ENCODE data around the gene GFI1.

The GFI1 gene

DNA sequence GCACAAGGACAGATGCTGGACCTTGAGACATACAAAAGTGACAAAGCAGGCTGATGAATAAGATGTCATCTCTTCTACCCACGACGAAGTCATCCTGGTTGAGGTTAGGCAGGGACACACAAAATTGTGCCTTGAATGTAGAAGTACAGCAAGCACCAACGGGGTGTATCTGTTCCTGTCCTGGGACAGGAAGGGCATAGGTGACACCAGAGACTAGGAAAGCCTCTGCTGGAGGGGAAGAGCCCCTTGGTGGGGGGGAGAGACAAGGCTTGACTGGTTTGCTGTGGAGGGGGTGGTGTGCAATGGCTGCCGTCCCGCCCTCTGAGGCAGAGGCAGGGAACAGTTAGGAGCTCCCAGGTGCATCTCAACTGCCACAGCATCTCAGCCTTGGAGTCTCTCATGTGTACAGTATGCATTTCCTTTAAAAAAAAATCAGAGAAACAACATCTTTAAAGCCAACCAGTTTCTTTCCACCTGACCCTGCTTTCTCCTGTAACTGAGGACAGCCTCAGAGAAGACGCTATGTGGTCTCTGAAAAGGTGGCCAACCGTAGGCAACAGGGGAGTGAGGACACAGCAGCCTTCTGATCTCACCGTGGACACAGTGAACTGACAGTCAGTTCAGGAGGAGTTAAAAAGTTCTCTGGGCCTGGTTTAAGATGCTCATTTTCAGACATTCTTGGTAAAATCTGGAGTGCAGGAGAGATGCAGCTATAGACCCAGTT is 17.7 kb upstream of the GFI1 start:
- Histone ChIP-seq H3K9ac (ENCODE audit: low read depth, low read length) (no peak overlapping the region), H3K4me3 (ENCODE audit: low read depth, low read length) (no peak overlapping the region), H3K4me1 (ENCODE audit: control insufficient read depth, insufficient read depth, low read length) (no peaks in the 10 kb centered on the region), H3K36me3 (ENCODE audit: control insufficient read depth, insufficient read depth, low read length) (no peaks in the 10 kb centered on the region), H3K27me3 (ENCODE audit: control insufficient read depth, insufficient read depth, low read length) (no peaks in the 10 kb centered on the region), H3K9me3 (ENCODE audit: control insufficient read depth, insufficient read depth, low read length) (no peaks in the 10 kb centered on the region), H3K27ac (ENCODE audit: low read depth, low read length) (no peak overlapping the region)

DNA sequence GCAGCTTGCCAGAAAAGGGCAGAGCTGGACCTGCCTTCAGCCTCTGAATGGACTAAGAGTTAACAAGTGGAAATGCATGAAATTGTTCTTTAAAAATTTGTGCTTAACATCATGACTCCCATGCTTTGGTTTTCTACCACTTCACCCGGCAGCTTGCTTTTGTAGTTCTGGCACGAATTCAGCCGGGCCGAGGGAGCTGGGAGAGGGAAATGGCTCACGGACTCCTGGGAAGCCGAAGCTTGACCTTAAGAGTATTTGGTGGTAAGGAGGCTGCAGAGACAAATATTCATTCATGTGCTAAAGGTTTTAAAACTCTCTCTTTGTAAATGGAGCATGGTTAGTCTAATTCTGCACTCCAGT is 17.2 kb upstream of the GFI1 start:
- Histone ChIP-seq H3K9ac (ENCODE audit: low read depth, low read length) (no peak overlapping the region), H3K27me3 (ENCODE audit: control insufficient read depth, insufficient read depth, low read length) (no peaks in the 10 kb centered on the region), H3K4me1 (ENCODE audit: control insufficient read depth, insufficient read depth, low read length) (no peaks in the 10 kb centered on the region), H3K27ac (ENCODE audit: low read depth, low read length) (no peak overlapping the region), H3K4me3 (ENCODE audit: low read depth, low read length) (no peak overlapping the region), H3K9me3 (ENCODE audit: control insufficient read depth, insufficient read depth, low read length) (no peaks in the 10 kb centered on the region), H3K36me3 (ENCODE audit: control insufficient read depth, insufficient read depth, low read length) (no peaks in the 10 kb centered on the region)

DNA sequence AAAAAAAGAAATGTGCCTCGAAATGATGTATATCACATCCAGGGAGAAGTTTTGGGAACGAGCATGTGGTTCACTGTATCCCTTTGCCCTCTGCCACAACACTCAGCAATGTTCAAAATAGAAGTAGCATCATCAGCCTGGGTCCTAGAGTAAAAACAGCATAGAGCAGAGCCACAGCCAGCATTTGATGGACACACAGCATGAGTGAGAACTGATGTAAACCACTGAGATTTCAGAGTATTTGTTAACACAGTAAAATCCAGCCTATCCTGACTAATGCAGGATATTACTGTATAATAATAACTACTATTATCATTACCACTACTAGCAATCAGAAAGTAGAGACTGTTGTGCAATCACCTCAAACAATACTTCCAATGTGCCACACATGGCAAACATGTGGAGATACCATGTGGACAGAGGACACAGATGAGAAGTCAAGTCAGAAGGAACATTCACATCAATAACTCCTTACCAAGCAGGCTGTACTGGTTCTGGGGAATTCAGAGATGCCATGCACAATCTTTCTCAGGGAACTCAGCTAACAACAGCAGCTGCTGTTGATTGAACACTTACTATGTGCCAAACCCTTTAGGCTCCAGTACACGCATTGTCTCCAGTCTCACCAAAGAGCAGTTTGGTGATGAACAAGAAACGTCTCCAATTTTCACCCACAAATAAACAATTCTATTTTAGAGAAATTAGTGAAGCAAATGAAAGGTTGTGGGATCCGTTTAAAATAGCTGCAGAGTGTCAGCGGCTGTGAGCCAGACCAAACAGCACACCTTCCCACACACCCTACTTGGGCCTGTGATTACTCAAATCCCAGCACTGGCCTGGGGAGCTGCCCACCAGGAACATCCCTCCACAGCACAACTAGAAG is 16.6 kb upstream of the GFI1 start:
- H3K9me3 ChIP-seq (ENCODE audit: control insufficient read depth, insufficient read depth, low read length): no peaks in the 10 kb centered on the region
- H3K4me1 ChIP-seq (ENCODE audit: control insufficient read depth, insufficient read depth, low read length): no peaks in the 10 kb centered on the region
- no peak overlapping the region for H3K9ac ChIP-seq (ENCODE audit: low read depth, low read length)
- H3K27me3 ChIP-seq (ENCODE audit: control insufficient read depth, insufficient read depth, low read length): no peaks in the 10 kb centered on the region
- no peak overlapping the region for H3K27ac ChIP-seq (ENCODE audit: low read depth, low read length)
- no peak overlapping the region for H3K4me3 ChIP-seq (ENCODE audit: low read depth, low read length)
- no peaks in the 10 kb centered on the region for H3K36me3 ChIP-seq (ENCODE audit: control insufficient read depth, insufficient read depth, low read length)

DNA sequence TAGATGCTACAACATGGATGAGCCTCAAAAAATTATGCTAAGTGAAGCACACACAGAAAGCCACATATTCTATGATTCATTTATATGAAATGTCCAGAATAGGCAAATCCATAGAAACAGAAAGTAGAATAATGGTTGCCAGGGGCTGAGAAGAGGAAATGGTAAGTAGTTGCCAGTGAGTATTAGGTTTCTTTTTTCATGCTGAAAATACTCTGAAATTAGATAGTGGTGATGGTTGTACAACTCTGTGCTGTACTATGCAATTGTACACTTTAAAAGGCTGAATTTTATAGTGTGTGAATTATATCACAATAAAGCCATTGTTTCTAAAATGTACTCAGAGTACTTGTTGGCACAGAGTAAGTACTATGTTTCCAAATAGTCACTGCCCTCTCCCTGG is 15.5 kb upstream of the GFI1 start:
- Histone ChIP-seq H3K9me3 (ENCODE audit: control insufficient read depth, insufficient read depth, low read length) (no peaks in the 10 kb centered on the region), H3K27me3 (ENCODE audit: control insufficient read depth, insufficient read depth, low read length) (no peaks in the 10 kb centered on the region), H3K9ac (ENCODE audit: low read depth, low read length) (no peak overlapping the region), H3K4me1 (ENCODE audit: control insufficient read depth, insufficient read depth, low read length) (no peaks in the 10 kb centered on the region), H3K27ac (ENCODE audit: low read depth, low read length) (no peak overlapping the region), H3K36me3 (ENCODE audit: control insufficient read depth, insufficient read depth, low read length) (no peaks in the 10 kb centered on the region), H3K4me3 (ENCODE audit: low read depth, low read length) (no peak overlapping the region)

DNA sequence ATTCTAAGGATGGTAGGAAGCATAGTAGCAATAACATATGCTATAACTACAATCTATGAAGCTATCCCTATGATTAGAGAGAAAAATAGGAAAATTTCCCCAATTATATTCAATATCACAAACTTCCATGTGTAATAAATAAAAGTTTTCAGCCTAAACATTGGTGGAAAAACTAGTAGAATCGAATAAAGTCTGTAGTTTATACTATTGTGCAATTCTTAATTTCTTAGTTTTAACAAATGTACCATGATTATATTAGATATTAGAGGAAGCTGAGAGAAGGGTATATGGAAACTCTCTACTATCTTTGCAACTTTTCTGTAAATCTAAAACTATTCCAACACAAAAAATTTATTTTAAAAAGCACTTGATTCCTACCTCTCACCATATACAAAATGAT is 13.8 kb upstream of the GFI1 start:
- Histone ChIP-seq H3K9me3 (ENCODE audit: control insufficient read depth, insufficient read depth, low read length) (no peaks in the 10 kb centered on the region), H3K36me3 (ENCODE audit: control insufficient read depth, insufficient read depth, low read length) (no peaks in the 10 kb centered on the region), H3K4me1 (ENCODE audit: control insufficient read depth, insufficient read depth, low read length) (no peaks in the 10 kb centered on the region), H3K27me3 (ENCODE audit: control insufficient read depth, insufficient read depth, low read length) (no peaks in the 10 kb centered on the region), H3K27ac (ENCODE audit: low read depth, low read length) (no peak overlapping the region), H3K4me3 (ENCODE audit: low read depth, low read length) (no peak overlapping the region), H3K9ac (ENCODE audit: low read depth, low read length) (no peak overlapping the region)

DNA sequence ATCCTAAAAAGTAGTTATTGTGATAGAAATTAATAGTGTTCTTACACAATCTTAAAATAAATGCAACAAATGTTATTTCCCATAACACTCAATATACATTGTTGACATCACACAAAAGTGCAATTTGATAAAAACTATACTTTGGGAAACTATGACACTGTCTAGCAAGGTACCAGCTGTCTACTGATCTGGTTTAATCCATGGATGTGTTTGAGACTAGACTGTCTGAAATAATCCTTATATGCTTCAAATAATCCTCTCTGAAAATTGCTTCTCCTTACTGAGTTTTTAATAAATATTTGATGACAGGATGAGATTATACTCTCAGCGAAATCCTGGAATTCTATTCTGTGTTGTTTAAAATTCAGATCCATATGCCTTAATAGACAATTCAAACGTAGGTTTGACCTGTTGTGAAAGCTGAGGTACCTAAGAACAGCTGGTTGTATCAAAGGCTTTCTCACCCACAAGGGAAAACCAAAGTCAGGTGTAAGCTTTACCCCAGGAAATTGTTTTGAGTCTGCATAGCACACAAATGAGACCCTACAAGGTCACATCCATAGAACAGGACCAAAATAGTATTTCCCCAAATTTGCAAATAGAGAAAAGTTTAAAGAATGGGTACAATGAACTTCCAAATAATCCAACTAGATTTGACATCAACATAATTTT is 8.8 kb upstream of the GFI1 start:
- no peaks in the 10 kb centered on the region for H3K4me1 ChIP-seq (ENCODE audit: control insufficient read depth, insufficient read depth, low read length)
- H3K9ac ChIP-seq (ENCODE audit: low read depth, low read length): no peak overlapping the region
- H3K36me3 ChIP-seq (ENCODE audit: control insufficient read depth, insufficient read depth, low read length): no peaks in the 10 kb centered on the region
- H3K4me3 ChIP-seq (ENCODE audit: low read depth, low read length): no peak overlapping the region
- H3K9me3 ChIP-seq (ENCODE audit: control insufficient read depth, insufficient read depth, low read length): no peaks in the 10 kb centered on the region
- no peak overlapping the region for H3K27ac ChIP-seq (ENCODE audit: low read depth, low read length)
- H3K27me3 ChIP-seq (ENCODE audit: control insufficient read depth, insufficient read depth, low read length): peaks cover 12% of the 10 kb centered on the region; the same call in 1 of the 2 replicates

DNA sequence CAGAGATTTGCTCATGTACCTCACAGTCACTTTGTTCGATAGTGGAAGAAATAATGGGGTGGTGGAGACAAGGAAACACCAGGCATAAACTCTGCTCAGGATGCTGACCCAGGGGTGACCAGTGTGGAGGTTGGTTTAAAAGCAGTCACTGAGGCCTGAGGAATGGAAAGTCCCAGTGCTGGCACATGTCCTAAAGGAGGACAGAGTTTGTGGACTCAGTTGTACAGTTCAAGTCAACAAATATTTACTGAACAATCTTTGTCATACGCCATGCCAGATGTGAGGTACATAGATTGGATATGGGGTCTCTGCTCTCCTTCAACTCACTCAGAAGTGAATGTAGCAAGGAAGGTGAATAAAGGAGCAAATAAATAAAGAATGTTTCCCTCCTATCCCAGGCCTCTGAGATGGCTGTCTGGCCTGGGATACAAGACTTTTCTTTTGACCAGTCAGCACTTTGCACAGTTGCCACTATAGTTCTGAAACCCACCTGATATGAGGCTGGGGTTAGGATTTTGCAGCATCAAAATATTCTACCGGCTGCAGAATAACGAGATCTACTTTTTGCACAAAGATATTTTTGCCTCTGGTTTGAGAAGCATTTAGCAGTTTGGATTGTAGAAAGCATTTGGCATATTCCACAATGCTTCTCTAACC is 7.9 kb upstream of the GFI1 start:
- Histone ChIP-seq H3K4me1 (ENCODE audit: control insufficient read depth, insufficient read depth, low read length) (no peaks in the 10 kb centered on the region), H3K9me3 (ENCODE audit: control insufficient read depth, insufficient read depth, low read length) (no peaks in the 10 kb centered on the region), H3K27me3 (ENCODE audit: control insufficient read depth, insufficient read depth, low read length) (peaks cover 21% of the 10 kb centered on the region), H3K36me3 (ENCODE audit: control insufficient read depth, insufficient read depth, low read length) (no peaks in the 10 kb centered on the region), H3K27ac (ENCODE audit: low read depth, low read length) (no peak overlapping the region), H3K9ac (ENCODE audit: low read depth, low read length) (no peak overlapping the region), H3K4me3 (ENCODE audit: low read depth, low read length) (no peak overlapping the region)

DNA sequence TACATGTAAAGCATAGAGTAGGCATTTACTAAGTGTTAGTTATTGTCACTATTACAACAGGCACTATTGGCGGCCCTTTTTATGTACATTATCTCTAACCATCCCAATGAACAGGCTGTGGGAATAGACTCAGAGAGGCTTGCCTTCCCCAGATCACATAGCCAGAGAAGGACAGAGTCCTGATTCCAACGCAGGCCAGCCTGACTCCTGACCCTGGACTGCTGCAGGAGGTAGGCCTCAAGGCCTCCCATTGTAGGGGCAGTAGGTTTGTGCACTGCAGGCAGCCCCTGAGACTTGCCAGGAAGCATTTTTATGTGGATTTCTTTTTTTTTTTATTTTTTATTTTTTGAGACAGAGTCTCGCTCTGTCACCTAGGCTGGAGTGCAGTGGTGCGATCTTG is 6.4 kb upstream of the GFI1 start:
- peaks cover 35% of the 10 kb centered on the region for H3K27me3 ChIP-seq (ENCODE audit: control insufficient read depth, insufficient read depth, low read length)

DNA sequence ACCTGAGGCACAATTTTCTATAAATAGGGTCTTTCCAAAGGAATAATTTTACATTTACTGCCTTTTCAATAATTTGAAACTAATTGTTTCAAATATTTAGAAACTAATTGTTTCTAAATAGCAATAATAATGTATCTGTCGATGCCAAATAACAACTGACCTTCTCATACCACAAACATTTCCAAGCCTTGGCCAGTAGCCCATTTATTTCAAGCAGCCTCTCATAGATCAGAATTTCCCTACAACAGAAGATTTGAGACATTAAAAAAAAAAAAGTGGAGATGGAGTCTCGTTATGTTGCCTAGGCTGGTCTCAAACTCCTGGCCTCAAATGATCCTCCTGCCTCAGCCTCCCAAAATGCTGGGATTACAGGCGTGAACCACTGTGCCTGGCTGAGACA is 2.1 kb upstream of the GFI1 start:
- Histone ChIP-seq H3K9me3 (ENCODE audit: control insufficient read depth, insufficient read depth, low read length) (no peaks in the 10 kb centered on the region), H3K9ac (ENCODE audit: low read depth, low read length) (no peak overlapping the region), H3K4me3 (ENCODE audit: low read depth, low read length) (no peak overlapping the region), H3K4me1 (ENCODE audit: control insufficient read depth, insufficient read depth, low read length) (peaks cover 12% of the 10 kb centered on the region; the same call in 1 of the 2 replicates), H3K36me3 (ENCODE audit: control insufficient read depth, insufficient read depth, low read length) (no peaks in the 10 kb centered on the region), H3K27ac (ENCODE audit: low read depth, low read length) (no peak overlapping the region), H3K27me3 (ENCODE audit: control insufficient read depth, insufficient read depth, low read length) (peaks cover 78% of the 10 kb centered on the region)

More for the DNA sequence above, 6.4 kb upstream of the GFI1 start:
- H3K9me3 ChIP-seq (ENCODE audit: control insufficient read depth, insufficient read depth, low read length): no peaks in the 10 kb centered on the region
- no peaks in the 10 kb centered on the region for H3K36me3 ChIP-seq (ENCODE audit: control insufficient read depth, insufficient read depth, low read length)
- H3K4me1 ChIP-seq (ENCODE audit: control insufficient read depth, insufficient read depth, low read length): no peaks in the 10 kb centered on the region
- H3K9ac ChIP-seq (ENCODE audit: low read depth, low read length): no peak overlapping the region
- H3K27ac ChIP-seq (ENCODE audit: low read depth, low read length): no peak overlapping the region
- no peak overlapping the region for H3K4me3 ChIP-seq (ENCODE audit: low read depth, low read length)

DNA sequence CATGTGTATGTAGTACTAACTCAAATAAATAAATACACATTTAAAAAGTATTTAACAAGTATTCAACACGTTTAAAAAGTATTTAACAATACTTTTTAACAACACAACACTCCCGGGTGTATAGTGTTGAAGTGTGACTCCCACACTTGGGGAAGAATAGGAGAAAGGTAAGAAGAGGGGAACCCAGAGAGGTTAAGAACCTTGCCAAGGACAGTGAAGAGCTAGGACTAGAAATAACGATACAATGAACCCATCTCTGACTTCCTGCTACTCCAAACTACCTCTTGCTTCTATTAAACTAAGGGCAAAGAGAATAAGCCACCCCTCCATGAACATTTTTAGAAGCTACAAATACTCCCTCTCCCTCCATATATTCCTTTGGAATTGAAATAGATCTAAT is 1.7 kb upstream of the GFI1 start:
- Histone ChIP-seq H3K36me3 (ENCODE audit: control insufficient read depth, insufficient read depth, low read length) (no peaks in the 10 kb centered on the region), H3K4me3 (ENCODE audit: low read depth, low read length) (no peak overlapping the region), H3K27ac (ENCODE audit: low read depth, low read length) (no peak overlapping the region), H3K27me3 (ENCODE audit: control insufficient read depth, insufficient read depth, low read length) (peaks cover 82% of the 10 kb centered on the region), H3K4me1 (ENCODE audit: control insufficient read depth, insufficient read depth, low read length) (peaks cover 12% of the 10 kb centered on the region; the same call in 1 of the 2 replicates), H3K9me3 (ENCODE audit: control insufficient read depth, insufficient read depth, low read length) (no peaks in the 10 kb centered on the region), H3K9ac (ENCODE audit: low read depth, low read length) (no peak overlapping the region)

Measured in HUES48 (cell line).